Adipocyte (in vitro differentiated cells): ENCODE data around the gene ACTA1.
A peak's percentile ranks its signal among the peaks of the same experiment; 100 is the strongest.
"Not testable (repeated sequence)": the region's sequence is repeated elsewhere in the genome, so short reads cannot be mapped to it uniquely, and the experiment has no call there.

Experiments used
- DNase-seq: peaks from one replicate; pipeline ENCODE4 v3.0.0-alpha.2; 2015; ENCODE audit warnings: low read depth
- H3K27me3 ChIP-seq: replicated peaks from 2 replicates; pipeline ENCODE4 v1.7.0; 2013; ENCODE audit warnings: mild to moderate bottlenecking, low read length, moderate library complexity; ENCODE audit not compliant: control insufficient read depth, insufficient read depth
- H3K36me3 ChIP-seq: 2 replicates; pipeline ENCODE4 v1.7.0; 2013; ENCODE audit warnings: low read length, mild to moderate bottlenecking, moderate library complexity; ENCODE audit not compliant: control insufficient read depth, insufficient read depth, severe bottlenecking
- H3K4me1 ChIP-seq: 2 replicates; pipeline ENCODE4 v1.7.0; 2013; ENCODE audit warnings: mild to moderate bottlenecking, low read length, moderate library complexity; ENCODE audit not compliant: control insufficient read depth, insufficient read depth
- H3K4me3 ChIP-seq: 2 replicates; pipeline ENCODE4 v1.7.0; 2013; ENCODE audit warnings: mild to moderate bottlenecking, low read length, moderate library complexity
- H3K9ac ChIP-seq: 2 replicates; pipeline ENCODE4 v1.7.0; 2013; ENCODE audit warnings: mild to moderate bottlenecking, low read length, moderate library complexity
- H3K9me3 ChIP-seq: 2 replicates; pipeline ENCODE4 v1.7.0; 2013; ENCODE audit warnings: mild to moderate bottlenecking, low read length, moderate library complexity; ENCODE audit not compliant: control insufficient read depth

The ACTA1 gene

GRCh38 chr1:229434005-229434640 lies at the start of gene ACTA1:
Gene ACTA1 (minus strand): TSS chr1:229434094. CDS start chr1:229433115, 979 bp downstream.
- Histone ChIP-seq H3K27me3 (peaks cover 59% of the 10 kb centered on the region), H3K4me1 (peaks cover 12% of the 10 kb centered on the region), H3K36me3 (no peaks in the 10 kb centered on the region), H3K9ac (no peak within 1 kb of the TSS), H3K4me3 (no peak within 1 kb of the TSS), H3K9me3 (no peaks in the 10 kb centered on the region)
- peak; percentile 5 for DNase-seq

- DNase-seq, result no peak
- no peaks in the 10 kb centered on the region for H3K4me1 ChIP-seq
- H3K27me3 ChIP-seq, result no peaks in the 10 kb centered on the region
- H3K4me3 ChIP-seq, result no peak overlapping the region
- H3K9ac ChIP-seq, result no peak overlapping the region
- no peaks in the 10 kb centered on the region for H3K9me3 ChIP-seq
- peaks cover 82% of the 10 kb centered on the region for H3K36me3 ChIP-seq
Observed at GRCh38 chr1:229482511-229482910, 48.6 kb upstream of the ACTA1 start.

GRCh38 chr1:229480495-229480894 lies 46.6 kb upstream of the ACTA1 start:
- H3K9ac ChIP-seq, result no peak overlapping the region
- no peaks in the 10 kb centered on the region for H3K4me1 ChIP-seq
- H3K27me3 ChIP-seq, result no peaks in the 10 kb centered on the region
- H3K9me3 ChIP-seq, result no peaks in the 10 kb centered on the region
- DNase-seq, result no peak
- no peak overlapping the region for H3K4me3 ChIP-seq
- peaks cover 79% of the 10 kb centered on the region for H3K36me3 ChIP-seq

GRCh38 chr1:229479660-229480399 lies 45.9 kb upstream of the ACTA1 start:
- H3K9ac ChIP-seq, result no peak overlapping the region
- H3K27me3 ChIP-seq, result no peaks in the 10 kb centered on the region
- H3K36me3 ChIP-seq, result peaks cover 79% of the 10 kb centered on the region
- no peaks in the 10 kb centered on the region for H3K9me3 ChIP-seq
- H3K4me3 ChIP-seq, result no peak overlapping the region
- no peaks in the 10 kb centered on the region for H3K4me1 ChIP-seq
- no peak for DNase-seq

GRCh38 chr1:229478852-229479251 lies 45.0 kb upstream of the ACTA1 start:
- Histone ChIP-seq H3K9me3 (no peaks in the 10 kb centered on the region), H3K4me3 (no peak overlapping the region), H3K36me3 (peaks cover 79% of the 10 kb centered on the region)

GRCh38 chr1:229475859-229476258 lies 42.0 kb upstream of the ACTA1 start:
- H3K4me3 ChIP-seq, H3K27me3 ChIP-seq, H3K9me3 ChIP-seq, DNase-seq, H3K9ac ChIP-seq, H3K4me1 ChIP-seq: not testable (repeated sequence)
- peaks cover 79% of the 10 kb centered on the region for H3K36me3 ChIP-seq

More at GRCh38 chr1:229478852-229479251, 45.0 kb upstream of the ACTA1 start:
- Histone ChIP-seq H3K9ac (no peak overlapping the region), H3K27me3 (no peaks in the 10 kb centered on the region), H3K4me1 (no peaks in the 10 kb centered on the region)
- no peak for DNase-seq

GRCh38 chr1:229474509-229474908 lies 40.6 kb upstream of the ACTA1 start:
- Histone ChIP-seq H3K9ac (no peak overlapping the region), H3K27me3 (no peaks in the 10 kb centered on the region), H3K9me3 (no peaks in the 10 kb centered on the region), H3K36me3 (peaks cover 84% of the 10 kb centered on the region), H3K4me3 (no peak overlapping the region), H3K4me1 (no peaks in the 10 kb centered on the region)
- DNase-seq, result no peak

- peaks cover 84% of the 10 kb centered on the region for H3K36me3 ChIP-seq
Observed at GRCh38 chr1:229471175-229471574, 37.3 kb upstream of the ACTA1 start.

GRCh38 chr1:229470406-229471043 lies 36.6 kb upstream of the ACTA1 start:
- H3K9me3 ChIP-seq, result no peaks in the 10 kb centered on the region
- H3K9ac ChIP-seq, result no peak overlapping the region
- H3K36me3 ChIP-seq, result peaks cover 86% of the 10 kb centered on the region
- H3K27me3 ChIP-seq, result no peaks in the 10 kb centered on the region
- no peaks in the 10 kb centered on the region for H3K4me1 ChIP-seq
- DNase-seq, result no peak
- no peak overlapping the region for H3K4me3 ChIP-seq

More at GRCh38 chr1:229471175-229471574, 37.3 kb upstream of the ACTA1 start:
- no peaks in the 10 kb centered on the region for H3K27me3 ChIP-seq
- no peak for DNase-seq
- H3K4me3 ChIP-seq, result no peak overlapping the region
- no peaks in the 10 kb centered on the region for H3K4me1 ChIP-seq
- H3K9ac ChIP-seq, result no peak overlapping the region
- no peaks in the 10 kb centered on the region for H3K9me3 ChIP-seq

GRCh38 chr1:229466887-229467286 lies 33.0 kb upstream of the ACTA1 start:
- no peak overlapping the region for H3K4me3 ChIP-seq
- DNase-seq, result no peak
- no peaks in the 10 kb centered on the region for H3K4me1 ChIP-seq
- H3K9me3 ChIP-seq, result no peaks in the 10 kb centered on the region
- no peak overlapping the region for H3K9ac ChIP-seq
- H3K27me3 ChIP-seq, result no peaks in the 10 kb centered on the region
- peaks cover 93% of the 10 kb centered on the region for H3K36me3 ChIP-seq

- H3K9ac ChIP-seq, result no peak overlapping the region
- H3K27me3 ChIP-seq, result no peaks in the 10 kb centered on the region
- H3K36me3 ChIP-seq, result peaks cover 95% of the 10 kb centered on the region
- no peaks in the 10 kb centered on the region for H3K9me3 ChIP-seq
- no peak for DNase-seq
- H3K4me3 ChIP-seq, result no peak overlapping the region
- no peaks in the 10 kb centered on the region for H3K4me1 ChIP-seq
Observed at GRCh38 chr1:229464672-229465071, 30.8 kb upstream of the ACTA1 start.
